ENCODE results near the gene GINS2. TPM values are rescaled to one million over a fixed set of nuclear protein-coding genes. Genes with fewer than 3 reads are reported as not detected.

GINS2 gene
- polyA plus RNA-seq (2013, experiment 1 of 2; ENCODE audit: insufficient read length): 14.3 TPM
- polyA plus RNA-seq (2013, experiment 2 of 2; ENCODE audit: insufficient read length): 13.6 TPM

- DNase-seq: peak; percentile 92
These were observed at the start of gene GINS2 for GRCh38 chr16:85688586-85689284. Gene GINS2, minus strand, starts transcription at chr16:85688954. Its CDS starts 56 bp downstream, at chr16:85688898.

GRCh38 chr16:85736921-85737320 is 48.2 kb upstream of the GINS2 start:
- no peak for DNase-seq

- DNase-seq: no peak
These were observed 47.2 kb upstream of the GINS2 start for GRCh38 chr16:85735946-85736345.

DNA sequence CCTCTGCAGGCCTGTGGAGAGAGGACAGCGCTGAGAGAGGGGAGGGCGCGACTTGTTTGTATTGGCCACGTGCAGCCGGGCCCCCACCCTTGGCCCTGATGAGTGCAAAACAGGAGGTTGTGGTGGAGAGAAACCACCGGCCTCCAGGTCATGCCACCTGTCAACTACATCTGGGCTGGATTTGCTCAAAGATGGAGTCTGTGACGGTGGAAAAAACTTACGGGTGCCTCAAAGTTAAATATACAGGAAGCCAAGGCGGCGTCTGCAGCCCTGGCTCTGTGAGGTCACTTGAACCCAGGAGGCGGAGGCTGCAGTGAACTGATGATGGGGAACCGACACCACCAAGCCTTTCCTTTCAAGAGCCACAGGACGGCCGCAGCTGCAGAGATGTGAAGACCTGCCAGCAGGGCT is 46.5 kb upstream of the GINS2 start:
- no peak for DNase-seq

DNA sequence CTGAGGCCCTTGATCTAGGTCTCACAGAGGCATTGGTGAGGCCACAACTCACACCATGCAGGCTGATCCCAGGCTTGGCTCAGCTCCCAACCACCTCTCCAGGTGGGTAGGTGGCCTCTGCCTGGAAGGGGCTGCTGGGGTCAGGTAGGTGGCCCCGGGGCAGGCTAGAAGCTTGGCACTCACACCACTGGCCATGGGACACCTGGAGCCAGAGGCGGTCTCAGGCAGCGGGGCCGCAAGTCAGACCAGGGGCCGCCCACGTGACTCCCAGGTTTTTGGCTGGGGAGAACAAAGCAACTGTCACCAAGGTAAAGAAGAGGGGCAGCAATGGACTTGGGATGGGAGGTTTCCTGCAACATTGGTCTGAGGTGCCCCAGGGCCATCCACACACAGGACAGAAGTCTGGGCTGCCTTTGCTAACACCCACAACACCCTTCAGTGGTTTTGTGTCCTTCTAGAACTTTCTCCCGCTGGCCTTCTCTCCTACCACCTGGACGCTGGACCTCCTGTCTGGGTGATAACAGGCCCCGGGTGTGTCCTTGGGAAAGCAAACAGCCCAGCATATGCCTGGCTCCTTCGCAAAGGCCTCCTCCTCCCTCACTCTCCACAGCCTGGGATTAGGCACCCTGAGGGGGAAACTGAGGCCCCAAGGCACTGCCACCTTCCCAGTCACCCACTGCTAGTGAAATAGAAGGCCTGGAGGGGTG is 45.7 kb upstream of the GINS2 start:
- DNase-seq: no peak

GRCh38 chr16:85733839-85734170 is 45.1 kb upstream of the GINS2 start:
- DNase-seq: peak; percentile 25

GRCh38 chr16:85733155-85733838 is 44.5 kb upstream of the GINS2 start:
- DNase-seq: peak; percentile 29

DNA sequence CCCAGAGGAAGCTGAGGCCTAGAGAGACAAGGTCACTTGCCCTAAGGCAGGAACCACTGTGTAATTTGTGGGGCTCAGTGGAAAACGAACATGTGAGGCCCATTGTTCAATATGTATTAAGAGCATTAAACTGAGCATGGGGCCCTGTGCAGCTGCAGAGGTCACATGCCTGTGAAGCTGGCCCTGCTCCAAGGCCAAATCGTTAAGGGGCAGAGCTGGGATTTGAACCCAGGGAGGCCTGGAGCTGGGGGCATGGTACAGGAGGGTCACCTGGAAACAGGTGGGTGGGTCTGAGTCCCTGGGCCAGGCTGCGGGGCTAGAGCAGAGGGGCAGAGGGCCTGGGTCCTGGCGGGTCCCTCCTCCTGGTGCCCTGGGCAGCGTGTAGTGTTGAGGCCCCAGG is 42.4 kb upstream of the GINS2 start:
- no peak for DNase-seq

- no peak for DNase-seq
These were observed 41.4 kb upstream of the GINS2 start for GRCh38 chr16:85730186-85730465.

DNA sequence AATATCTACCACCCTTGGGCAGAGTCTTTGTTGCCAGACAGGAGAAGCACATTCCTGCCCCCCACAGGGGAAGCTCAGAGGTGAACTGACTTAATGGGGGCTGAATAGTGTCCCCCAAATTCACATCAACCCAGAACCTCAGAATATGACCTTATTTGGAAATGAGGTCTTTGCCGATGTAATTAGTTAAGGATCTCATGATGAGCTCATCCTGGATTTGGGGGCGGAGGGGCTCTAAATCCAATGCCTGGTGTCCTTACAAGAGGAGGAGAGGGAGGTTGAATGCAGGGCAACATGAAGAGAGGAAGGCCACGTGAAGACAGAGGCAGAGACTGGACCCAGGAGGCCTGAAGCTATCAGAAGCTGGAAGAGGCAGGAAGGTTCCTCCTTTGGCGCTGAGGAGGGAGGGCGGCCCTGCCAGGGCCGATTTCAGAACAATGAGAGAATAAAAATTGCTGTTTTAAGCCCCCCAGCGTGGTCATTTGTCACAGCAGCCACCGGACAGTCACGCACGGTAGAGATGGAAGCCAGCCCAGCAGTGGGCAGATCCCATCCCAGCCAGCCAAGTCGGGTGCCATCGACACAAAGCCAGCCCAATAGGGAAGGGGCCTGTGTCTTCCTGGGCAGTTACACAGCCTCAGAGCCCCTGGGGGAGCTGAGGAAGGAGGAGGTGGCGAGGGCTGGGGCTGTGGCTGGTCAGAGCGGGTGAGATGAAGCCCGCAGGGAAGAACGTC is 40.9 kb upstream of the GINS2 start:
- DNase-seq: peak; percentile 72

GRCh38 chr16:85728879-85729278 is 40.1 kb upstream of the GINS2 start:
- DNase-seq: no peak

GRCh38 chr16:85724936-85725335 is 36.2 kb upstream of the GINS2 start:
- DNase-seq: no peak

GRCh38 chr16:85724126-85724879 is 35.5 kb upstream of the GINS2 start:
- no peak for DNase-seq

DNA sequence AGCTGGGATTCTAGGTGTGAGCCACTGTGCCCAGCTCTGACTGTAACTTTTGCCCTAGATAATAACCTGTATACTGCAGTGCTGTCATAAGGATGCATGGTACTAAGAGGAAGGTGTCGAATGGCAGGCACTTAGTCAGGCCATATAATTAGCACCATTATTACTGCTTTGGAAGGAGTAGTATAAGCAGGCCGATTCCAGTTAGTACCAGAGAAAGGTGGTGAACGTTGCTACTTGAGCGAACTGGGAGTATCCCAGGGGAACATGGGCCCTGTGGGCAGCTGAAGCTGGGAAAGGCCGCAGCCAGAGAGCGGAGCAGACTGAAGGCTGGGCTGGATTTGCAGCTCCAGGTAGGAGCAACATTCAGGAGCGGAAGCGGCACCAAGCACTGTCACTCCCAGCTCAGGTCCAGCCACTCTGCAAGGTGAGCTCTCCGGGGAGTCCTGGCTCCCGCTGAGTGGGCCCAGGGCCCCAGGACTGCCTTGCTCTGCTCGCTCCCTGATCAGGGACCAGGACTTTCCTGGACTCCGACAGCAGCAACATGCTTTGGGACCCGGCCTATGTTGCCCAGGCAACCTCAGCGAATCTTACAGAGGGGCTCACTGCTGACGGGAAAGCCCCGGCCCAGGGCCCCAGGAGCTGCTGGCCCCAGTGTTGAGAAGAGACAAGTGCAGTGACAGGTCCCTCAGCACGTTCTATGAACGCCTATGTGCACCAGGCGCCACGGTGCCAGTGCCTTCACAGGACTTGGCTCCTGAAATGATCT is 33.6 kb upstream of the GINS2 start:
- no peak for DNase-seq

DNA sequence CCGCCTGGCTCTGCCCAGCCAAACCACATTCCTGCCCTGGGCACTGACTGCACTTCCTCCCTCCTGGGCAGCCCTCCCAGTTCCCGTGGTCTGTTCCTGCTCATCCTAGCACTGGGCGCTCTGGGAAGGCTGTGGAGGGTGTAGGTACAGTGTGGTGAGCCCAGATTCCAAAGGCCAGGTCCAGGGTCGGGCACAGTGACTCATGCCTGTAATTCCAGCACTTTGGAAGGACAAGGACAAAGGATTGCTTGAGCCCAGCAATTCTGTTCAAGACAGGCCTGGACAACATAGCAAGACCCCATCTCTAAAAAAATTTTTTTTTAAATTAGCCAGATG is 31.5 kb upstream of the GINS2 start:
- no peak for DNase-seq

- no peak for DNase-seq
These were observed 31.0 kb upstream of the GINS2 start for GRCh38 chr16:85719605-85720301.

GRCh38 chr16:85718682-85719081 is 29.9 kb upstream of the GINS2 start:
- no peak for DNase-seq

GRCh38 chr16:85718153-85718477 is 29.4 kb upstream of the GINS2 start:
- no peak for DNase-seq

DNA sequence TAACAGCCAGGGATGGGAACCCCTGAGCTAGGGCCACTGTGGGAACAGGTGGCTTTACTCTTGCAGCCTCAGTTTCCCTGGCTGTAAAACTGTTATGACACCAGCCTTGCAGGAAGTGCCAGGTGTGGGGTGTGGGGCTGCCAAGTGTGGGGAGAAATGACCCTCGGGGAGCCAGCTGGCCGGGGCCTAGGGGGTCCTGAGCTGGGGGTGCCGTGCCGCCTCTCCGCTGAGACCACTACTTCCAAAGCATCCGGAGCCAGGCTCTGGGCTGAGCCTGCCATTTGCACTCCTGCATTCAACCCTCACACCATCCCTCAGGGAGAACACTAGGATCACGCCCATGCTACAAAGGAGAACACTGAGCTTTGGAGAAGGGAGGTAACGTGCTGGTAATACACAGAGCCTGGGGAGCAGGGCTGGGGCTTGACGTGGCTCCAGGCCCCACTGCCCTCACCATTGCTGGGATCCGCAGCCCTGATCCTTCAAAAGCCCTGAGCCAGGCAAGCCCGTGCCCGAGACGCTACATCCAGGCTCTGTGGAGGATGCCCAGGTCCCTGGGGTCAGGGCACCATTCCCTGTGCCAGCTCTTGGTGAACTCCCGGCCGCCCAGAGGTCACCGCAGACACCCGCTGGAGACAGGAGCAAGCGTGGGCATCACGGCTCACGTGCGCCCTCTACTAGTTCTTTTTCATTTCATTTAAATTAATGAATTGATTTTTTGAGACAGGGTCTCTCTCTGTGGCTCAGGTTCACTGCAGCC is 28.8 kb upstream of the GINS2 start:
- peak; percentile 48 for DNase-seq

DNA sequence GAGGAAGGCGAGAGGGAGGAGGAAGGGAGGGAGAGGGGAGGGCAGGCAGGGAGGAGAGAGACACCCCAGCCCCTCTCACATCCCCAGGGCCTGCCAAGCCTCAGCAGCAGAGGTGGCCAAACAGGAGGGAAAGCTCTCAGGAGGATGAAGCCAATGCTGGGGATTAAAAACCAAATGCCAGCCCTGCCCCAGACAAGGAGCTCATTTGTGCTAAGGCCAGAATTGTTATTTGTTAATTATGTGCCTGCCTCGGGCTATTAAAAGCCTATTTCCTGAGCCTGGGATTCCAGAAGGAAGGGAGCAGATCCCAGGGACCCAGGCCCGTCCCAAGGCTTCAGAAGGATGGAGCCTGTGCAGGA is 27.9 kb upstream of the GINS2 start:
- DNase-seq: peak; percentile 7

All from fibroblast of skin of abdomen (primary cell).